Central memory CD8-positive, alpha-beta T cell (primary cell): Measurements from ENCODE around the gene FIBCD1.

ENCODE experiments used
- ATAC-seq: fragments of 150-1000 bp; cut with Tn5 transposase; replicated peaks from 2 replicates; pipeline ENCODE4 v1.10.0; 2022; ENCODE audit warnings: mild to moderate bottlenecking, moderate FRiP score, moderate number of reproducible peaks; ENCODE audit not compliant: poor library complexity, severe bottlenecking; ENCODE audit errors: extremely low read depth
- DNase-seq, 2 donors: peaks; one replicate each; pipeline ENCODE4 v3.0.0; 2021; ENCODE audit warnings: low spot score in 2 of 2
- H3K27ac Mint-ChIP-seq: one replicate; pipeline ENCODE4 v1.8.0; 2022; ENCODE audit warnings: low read depth, mild to moderate bottlenecking, moderate library complexity, mixed read lengths
- H3K27me3 Mint-ChIP-seq: one replicate; pipeline ENCODE4 v1.8.0; 2022; ENCODE audit warnings: mixed read lengths
- H3K36me3 Mint-ChIP-seq: one replicate; pipeline ENCODE4 v1.8.0; 2022; ENCODE audit warnings: mild to moderate bottlenecking, moderate library complexity, mixed read lengths; ENCODE audit not compliant: insufficient read depth
- H3K4me1 Mint-ChIP-seq: one replicate; pipeline ENCODE4 v1.8.0; 2022; ENCODE audit warnings: mixed read lengths
- H3K4me3 Mint-ChIP-seq: one replicate; pipeline ENCODE4 v1.8.0; 2022; ENCODE audit warnings: mild to moderate bottlenecking, moderate library complexity, mixed read lengths
- H3K9me3 Mint-ChIP-seq: one replicate; pipeline ENCODE4 v1.8.0; 2022; ENCODE audit warnings: mixed read lengths

FIBCD1 gene

GRCh38 chr9:130927338-130927737 lies 11.7 kb downstream of the FIBCD1 start:
- Mint-ChIP-seq H3K36me3 (no peaks in the 10 kb centered on the region), H3K4me1 (no peaks in the 10 kb centered on the region), H3K27me3 (peaks cover 47% of the 10 kb centered on the region), H3K9me3 (no peaks in the 10 kb centered on the region), H3K4me3 (no peak overlapping the region), H3K27ac (no peak overlapping the region)
- ATAC-seq, result no peak
- no peak for DNase-seq

- no peaks in the 10 kb centered on the region for H3K36me3 Mint-ChIP-seq
- DNase-seq, result no peak
- H3K4me1 Mint-ChIP-seq, result no peaks in the 10 kb centered on the region
- H3K27me3 Mint-ChIP-seq, result peaks cover 46% of the 10 kb centered on the region
- H3K27ac Mint-ChIP-seq, result no peak overlapping the region
- no peak overlapping the region for H3K4me3 Mint-ChIP-seq
- no peaks in the 10 kb centered on the region for H3K9me3 Mint-ChIP-seq
- no peak for ATAC-seq
Measured at GRCh38 chr9:130925050-130925678, 13.9 kb downstream of the FIBCD1 start.

- H3K9me3 Mint-ChIP-seq, result no peaks in the 10 kb centered on the region
- no peak overlapping the region for H3K4me3 Mint-ChIP-seq
- H3K27ac Mint-ChIP-seq, result no peak overlapping the region
- H3K27me3 Mint-ChIP-seq, result peaks cover 41% of the 10 kb centered on the region
- no peak for DNase-seq
- H3K36me3 Mint-ChIP-seq, result no peaks in the 10 kb centered on the region
- ATAC-seq, result no peak
- H3K4me1 Mint-ChIP-seq, result no peaks in the 10 kb centered on the region
Measured at GRCh38 chr9:130924448-130924788, 14.6 kb downstream of the FIBCD1 start.

- DNase-seq (no peak), ATAC-seq (no peak)
- Mint-ChIP-seq H3K27ac (no peak overlapping the region), H3K9me3 (no peaks in the 10 kb centered on the region), H3K4me1 (no peaks in the 10 kb centered on the region), H3K4me3 (no peak overlapping the region), H3K36me3 (no peaks in the 10 kb centered on the region), H3K27me3 (peaks cover 41% of the 10 kb centered on the region)
Measured at GRCh38 chr9:130923611-130924447, 15.2 kb downstream of the FIBCD1 start.

- no peaks in the 10 kb centered on the region for H3K9me3 Mint-ChIP-seq
- H3K4me1 Mint-ChIP-seq, result no peaks in the 10 kb centered on the region
- H3K27ac Mint-ChIP-seq, result no peak overlapping the region
- peaks cover 36% of the 10 kb centered on the region for H3K27me3 Mint-ChIP-seq
- DNase-seq, result no peak
- H3K4me3 Mint-ChIP-seq, result no peak overlapping the region
- H3K36me3 Mint-ChIP-seq, result no peaks in the 10 kb centered on the region
- ATAC-seq, result no peak
Measured at GRCh38 chr9:130922893-130923610, 16.0 kb downstream of the FIBCD1 start.

GRCh38 chr9:130921989-130922892 lies 16.8 kb downstream of the FIBCD1 start:
- no peak overlapping the region for H3K27ac Mint-ChIP-seq
- ATAC-seq (no peak), DNase-seq (no peak)
- no peaks in the 10 kb centered on the region for H3K4me1 Mint-ChIP-seq
- H3K4me3 Mint-ChIP-seq, result no peak overlapping the region
- no peaks in the 10 kb centered on the region for H3K9me3 Mint-ChIP-seq
- peaks cover 35% of the 10 kb centered on the region for H3K27me3 Mint-ChIP-seq
- H3K36me3 Mint-ChIP-seq, result no peaks in the 10 kb centered on the region

- peaks cover 43% of the 10 kb centered on the region for H3K27me3 Mint-ChIP-seq
- no peaks in the 10 kb centered on the region for H3K36me3 Mint-ChIP-seq
- no peak for DNase-seq
- H3K4me1 Mint-ChIP-seq, result no peaks in the 10 kb centered on the region
- no peak overlapping the region for H3K4me3 Mint-ChIP-seq
- no peak for ATAC-seq
- H3K9me3 Mint-ChIP-seq, result no peaks in the 10 kb centered on the region
- no peak overlapping the region for H3K27ac Mint-ChIP-seq
Measured at GRCh38 chr9:130921300-130921988, 17.6 kb downstream of the FIBCD1 start.

- Mint-ChIP-seq H3K9me3 (no peaks in the 10 kb centered on the region), H3K27ac (no peak overlapping the region), H3K27me3 (peaks cover 43% of the 10 kb centered on the region), H3K4me3 (no peak overlapping the region), H3K4me1 (no peaks in the 10 kb centered on the region), H3K36me3 (no peaks in the 10 kb centered on the region)
- ATAC-seq (no peak), DNase-seq (no peak)
Measured at GRCh38 chr9:130920762-130921299, 18.2 kb downstream of the FIBCD1 start.

- Mint-ChIP-seq H3K36me3 (no peaks in the 10 kb centered on the region), H3K27me3 (peaks cover 43% of the 10 kb centered on the region), H3K4me3 (no peak overlapping the region), H3K27ac (no peak overlapping the region), H3K4me1 (no peaks in the 10 kb centered on the region), H3K9me3 (no peaks in the 10 kb centered on the region)
- ATAC-seq (no peak), DNase-seq (no peak)
Measured at GRCh38 chr9:130920233-130920632, 18.8 kb downstream of the FIBCD1 start.

GRCh38 chr9:130919559-130920145 lies 19.4 kb downstream of the FIBCD1 start:
- no peak for ATAC-seq
- H3K36me3 Mint-ChIP-seq, result no peaks in the 10 kb centered on the region
- no peaks in the 10 kb centered on the region for H3K4me1 Mint-ChIP-seq
- no peaks in the 10 kb centered on the region for H3K9me3 Mint-ChIP-seq
- H3K27me3 Mint-ChIP-seq, result peaks cover 43% of the 10 kb centered on the region
- no peak overlapping the region for H3K4me3 Mint-ChIP-seq
- no peak for DNase-seq
- H3K27ac Mint-ChIP-seq, result no peak overlapping the region

- H3K4me1 Mint-ChIP-seq, result no peaks in the 10 kb centered on the region
- H3K4me3 Mint-ChIP-seq, result no peak overlapping the region
- H3K27me3 Mint-ChIP-seq, result peaks cover 43% of the 10 kb centered on the region
- ATAC-seq (no peak), DNase-seq (no peak)
- H3K36me3 Mint-ChIP-seq, result no peaks in the 10 kb centered on the region
- H3K27ac Mint-ChIP-seq, result no peak overlapping the region
- no peaks in the 10 kb centered on the region for H3K9me3 Mint-ChIP-seq
Measured at GRCh38 chr9:130918826-130919558, 20.1 kb downstream of the FIBCD1 start.
